Measurements from ENCODE around the gene ADGRL4.
"Not testable (repeated sequence)": the region's sequence is repeated elsewhere in the genome, so short reads cannot be mapped to it uniquely, and the experiment has no call there.

ADGRL4 gene

DNA sequence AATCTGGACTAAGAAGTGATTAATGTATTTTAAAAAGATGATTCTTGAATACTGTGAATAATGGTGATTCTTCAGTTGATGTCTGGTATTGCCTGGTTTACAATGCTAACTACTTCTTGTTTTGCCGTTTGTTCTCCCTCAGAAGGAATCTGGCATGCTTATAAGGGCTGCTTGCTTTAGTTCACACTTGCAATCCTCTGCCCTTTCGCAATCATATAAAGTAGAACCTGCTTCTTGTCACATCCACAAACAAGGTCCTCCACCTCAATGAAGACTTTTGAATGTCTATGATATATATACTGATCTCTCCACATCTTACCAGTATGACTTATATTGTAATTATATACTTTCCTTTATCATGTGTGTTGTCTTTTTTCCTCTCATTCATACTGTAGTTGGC, 92.6 kb downstream of the ADGRL4 start:
- DNase-seq = no peak

DNA sequence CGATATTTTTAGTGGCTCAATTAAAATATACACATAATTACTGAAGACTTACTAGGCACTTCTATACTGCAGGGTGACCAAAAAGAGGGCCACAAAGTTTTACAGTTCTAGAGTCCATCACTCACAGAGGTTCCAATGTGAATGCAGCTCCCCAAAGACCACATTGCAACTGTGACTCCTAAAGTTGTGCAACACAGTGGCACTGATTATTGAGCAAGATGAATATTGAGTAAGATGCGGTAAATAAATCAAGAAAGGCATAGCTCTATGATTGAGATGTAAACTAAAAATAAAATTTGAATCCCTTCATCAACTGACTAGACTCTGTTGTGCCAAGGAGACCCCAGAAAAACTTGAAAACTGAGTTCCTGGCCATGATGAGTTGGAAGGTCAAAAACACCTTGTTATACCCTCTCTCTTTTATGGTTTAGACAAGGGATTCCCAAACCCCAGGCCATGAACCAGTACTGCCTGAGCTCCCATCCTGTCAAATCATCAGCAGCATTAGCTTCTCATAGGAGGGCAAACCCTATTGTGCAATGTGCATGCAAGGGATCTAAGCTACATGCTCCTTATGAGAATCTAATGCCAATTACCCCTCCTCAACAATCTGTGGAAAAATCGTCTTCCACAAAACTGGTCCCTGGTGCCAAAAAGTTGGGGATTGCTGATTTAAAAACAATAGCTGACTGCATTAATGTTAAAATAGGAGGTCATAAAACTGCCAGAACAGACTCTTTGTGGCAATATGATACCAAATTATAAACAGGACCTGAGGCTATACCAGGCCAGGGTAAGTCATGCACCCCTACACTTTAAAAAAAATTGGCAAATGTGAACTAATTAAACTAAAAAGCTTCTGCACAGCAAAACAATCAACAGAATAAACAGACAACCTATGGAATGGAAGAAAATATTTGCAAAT, 94.3 kb downstream of the ADGRL4 start:
- DNase-seq = no peak

DNA sequence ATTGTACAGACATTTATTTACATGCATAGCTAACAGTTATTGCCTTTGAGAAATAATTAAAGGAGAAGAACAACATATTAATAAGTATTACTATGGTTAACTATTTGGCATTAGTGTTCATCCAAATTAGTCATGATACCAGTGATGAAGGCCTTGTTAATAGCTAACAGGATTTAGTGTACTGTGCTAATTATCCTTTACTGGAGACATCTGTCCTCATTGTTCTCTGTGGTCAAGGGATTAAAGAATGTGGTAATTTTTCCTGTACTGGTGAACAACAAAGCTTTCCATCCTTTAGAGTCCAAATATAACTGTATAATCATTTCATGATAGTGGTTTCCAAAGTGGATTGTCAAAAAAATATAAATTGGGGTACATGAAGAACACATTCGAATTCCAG, 103.9 kb downstream of the ADGRL4 start:
- DNase-seq = no peak

DNA sequence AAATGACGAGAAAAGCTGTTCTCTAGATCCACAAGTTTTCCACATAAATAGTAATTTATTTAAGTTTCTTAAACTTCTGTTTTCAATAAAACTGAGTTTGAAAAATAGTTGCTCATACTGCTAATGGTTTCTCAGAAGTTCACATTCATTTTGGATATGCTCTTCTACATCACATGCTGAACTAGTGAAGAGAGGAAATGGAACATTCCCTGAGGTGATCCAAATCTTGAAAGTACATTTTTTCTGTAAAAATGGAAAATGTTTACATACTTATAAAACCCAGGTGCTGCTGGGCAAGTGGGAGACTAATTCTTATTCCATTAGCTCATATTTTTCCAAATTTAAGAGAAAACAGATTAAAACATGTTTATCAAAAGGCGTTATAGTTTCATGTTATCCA, 111.7 kb downstream of the ADGRL4 start:
- DNase-seq = no peak

DNA sequence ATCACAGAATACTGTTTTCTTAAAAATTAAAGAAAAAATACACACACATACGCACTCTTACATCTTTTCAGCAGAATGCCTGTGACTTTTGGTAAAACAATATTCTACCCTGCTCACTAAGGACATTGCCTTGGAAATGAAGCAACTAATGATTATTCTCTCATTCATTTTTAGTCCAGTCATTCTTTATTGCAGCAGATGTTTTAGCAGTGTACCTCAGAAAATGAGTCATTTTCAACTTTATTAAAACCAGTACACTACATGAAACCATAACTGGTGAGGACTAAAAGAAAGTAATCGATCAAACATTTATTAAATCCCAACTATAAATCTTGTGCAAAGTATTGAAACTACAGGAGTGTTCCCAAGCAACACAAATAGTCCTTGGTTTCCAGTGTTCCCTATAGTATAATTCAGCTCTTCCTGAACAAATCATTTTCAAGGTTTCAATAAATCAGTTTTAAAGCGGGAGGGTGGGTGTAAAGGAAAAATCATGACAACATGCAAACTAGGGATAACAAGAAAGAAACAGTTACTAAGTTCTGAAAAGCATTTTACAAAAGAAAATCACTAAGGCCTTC, 114.2 kb downstream of the ADGRL4 start:
- no peak for DNase-seq

DNA sequence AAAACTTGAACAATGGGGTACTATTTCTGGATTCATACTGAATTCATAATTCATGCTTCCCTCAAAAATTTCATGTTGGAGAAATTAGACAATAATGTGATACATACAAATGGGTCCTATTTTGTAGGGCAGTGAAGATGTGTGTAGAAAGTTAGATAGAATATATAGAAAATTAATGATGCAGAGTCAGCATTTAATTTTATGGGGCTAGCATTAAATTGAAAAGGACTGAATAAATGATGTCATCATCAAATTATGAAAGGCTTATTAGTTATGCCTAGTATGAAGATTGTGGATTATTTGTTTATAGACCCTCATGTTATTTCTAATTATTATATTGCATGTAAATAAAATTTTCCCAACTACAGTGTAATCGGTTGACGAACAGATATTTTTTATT, 119.1 kb downstream of the ADGRL4 start:
- DNase-seq = no peak

DNA sequence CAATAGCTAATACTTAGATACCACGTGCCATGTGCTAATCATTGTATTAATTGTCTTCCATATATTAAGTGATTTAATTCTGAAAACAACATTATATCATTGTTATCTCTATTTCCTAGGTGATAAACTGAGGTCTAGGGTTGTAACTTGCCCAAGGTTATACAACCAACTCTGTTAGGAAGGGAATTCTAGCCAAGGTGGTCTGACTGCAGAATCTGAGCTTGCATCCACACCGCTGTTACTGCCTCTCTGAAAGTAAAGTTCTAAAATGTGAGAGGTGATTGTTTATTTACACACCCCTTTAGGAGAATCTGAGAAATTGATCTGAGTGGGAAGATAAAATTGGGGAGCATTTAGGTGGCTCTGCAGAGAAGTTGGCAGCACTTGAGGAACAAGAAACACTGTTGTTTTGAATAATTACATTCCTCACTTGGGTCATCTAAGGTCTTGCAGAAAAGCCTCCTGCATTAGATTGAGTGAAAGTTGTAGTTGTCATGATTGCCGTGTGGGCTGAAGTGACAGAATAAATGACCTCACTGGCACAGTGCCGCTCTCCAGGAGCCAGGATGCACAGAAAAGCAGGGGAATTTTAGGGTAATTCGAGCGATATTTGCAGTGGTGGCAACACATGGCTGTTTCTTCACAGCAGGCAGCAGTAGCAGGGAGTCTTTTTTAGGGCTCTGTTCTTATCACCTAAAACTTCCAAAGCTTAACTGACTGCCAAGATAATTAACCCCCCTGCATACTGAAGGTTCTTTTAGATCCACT, 121.7 kb downstream of the ADGRL4 start:
- no peak for DNase-seq

DNA sequence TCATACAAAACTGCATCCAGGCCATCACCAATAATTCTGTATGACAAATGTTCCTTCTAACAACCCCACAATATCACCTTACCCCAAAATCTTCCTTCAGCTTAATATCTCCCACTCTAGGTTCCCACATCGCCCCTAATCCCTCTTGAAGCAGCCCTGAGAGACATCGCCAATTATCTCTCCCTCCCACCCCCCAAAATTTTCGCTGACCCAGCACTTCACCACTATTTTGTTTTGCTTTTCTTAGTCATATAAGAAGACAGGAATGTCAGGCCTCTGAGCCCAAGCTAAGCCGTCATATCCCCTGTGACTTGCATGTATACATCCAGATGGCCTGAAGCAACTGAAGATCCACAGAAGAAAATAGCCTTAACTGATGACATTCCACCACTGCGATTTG, 126.3 kb downstream of the ADGRL4 start:
- DNase-seq = no peak

DNA sequence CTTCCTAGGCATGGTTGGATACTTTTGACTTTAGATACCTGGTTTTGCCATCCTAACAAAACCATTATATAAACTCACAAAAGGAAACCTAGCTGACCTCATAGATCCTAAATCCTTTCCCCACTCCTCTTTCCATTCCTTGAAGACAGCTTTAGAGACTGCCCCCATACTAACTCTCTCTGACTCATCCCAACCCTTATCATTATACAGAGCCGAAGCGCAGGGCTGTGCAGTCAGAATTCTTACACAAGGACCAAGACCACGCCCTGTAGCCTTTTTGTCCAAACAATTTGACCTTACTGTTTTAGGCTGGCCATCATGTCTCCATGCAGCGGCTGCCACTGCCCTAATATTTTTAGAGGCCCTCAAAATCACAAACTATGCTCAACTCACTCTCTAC, 130.5 kb downstream of the ADGRL4 start:
- not testable (repeated sequence) for DNase-seq

DNA sequence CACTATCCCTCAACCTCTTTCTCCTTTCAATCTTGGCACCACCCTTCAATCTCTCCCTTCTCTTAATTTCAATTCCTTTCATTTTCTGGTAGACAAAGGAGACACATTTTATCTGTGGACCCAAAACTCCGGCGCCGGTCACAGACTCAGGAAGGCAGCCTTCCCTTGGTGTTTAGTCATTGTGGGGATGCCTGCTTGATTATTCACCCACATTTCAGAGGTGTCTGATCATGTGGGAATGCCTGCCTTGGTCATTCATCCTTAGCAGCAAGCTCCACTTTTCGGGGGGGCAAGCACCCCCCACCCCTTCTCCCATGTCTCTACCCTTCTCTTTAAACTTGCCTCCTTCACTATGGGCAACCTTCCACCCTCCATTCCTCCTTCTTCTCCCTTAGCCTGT, 133.7 kb downstream of the ADGRL4 start:
- not testable (repeated sequence) for DNase-seq

DNA sequence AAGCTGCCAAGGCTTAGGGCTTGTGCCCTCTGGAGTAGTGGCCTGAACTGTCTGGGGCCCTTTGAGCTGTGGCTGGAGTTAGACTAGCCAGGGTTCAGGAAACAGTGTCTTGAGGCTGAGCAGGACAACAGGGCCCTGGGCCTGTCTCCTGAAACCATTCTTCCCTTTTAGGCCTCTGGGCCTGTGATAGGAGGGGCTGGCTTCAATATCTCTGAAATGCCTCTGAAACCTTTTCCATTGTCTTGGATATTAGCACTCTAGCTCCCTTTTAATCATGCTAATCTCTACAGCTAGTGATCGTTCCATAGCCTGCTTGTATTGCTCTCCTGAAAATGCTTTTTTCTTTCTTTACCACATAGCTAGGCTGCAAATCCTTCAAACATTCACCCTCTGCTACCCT, 135.3 kb downstream of the ADGRL4 start:
- DNase-seq = no peak

DNA sequence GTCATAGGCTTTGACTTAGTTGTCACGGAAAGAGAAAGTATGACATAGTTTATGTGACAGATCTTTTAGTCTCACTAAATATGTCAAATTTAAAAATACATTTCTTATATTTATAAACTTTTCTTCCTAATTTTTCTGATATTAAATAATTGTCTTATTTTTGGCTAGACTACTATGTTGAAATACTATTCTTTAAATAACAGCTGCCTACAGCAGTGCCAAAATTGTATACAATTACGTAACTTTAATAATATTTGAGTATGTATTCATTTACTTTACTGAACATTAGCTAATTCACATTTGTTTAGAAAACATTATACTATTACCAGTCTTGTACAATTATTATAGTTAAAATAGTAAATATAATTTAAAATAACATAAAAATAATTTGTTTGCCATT, 137.4 kb downstream of the ADGRL4 start:
- DNase-seq = no peak

DNA sequence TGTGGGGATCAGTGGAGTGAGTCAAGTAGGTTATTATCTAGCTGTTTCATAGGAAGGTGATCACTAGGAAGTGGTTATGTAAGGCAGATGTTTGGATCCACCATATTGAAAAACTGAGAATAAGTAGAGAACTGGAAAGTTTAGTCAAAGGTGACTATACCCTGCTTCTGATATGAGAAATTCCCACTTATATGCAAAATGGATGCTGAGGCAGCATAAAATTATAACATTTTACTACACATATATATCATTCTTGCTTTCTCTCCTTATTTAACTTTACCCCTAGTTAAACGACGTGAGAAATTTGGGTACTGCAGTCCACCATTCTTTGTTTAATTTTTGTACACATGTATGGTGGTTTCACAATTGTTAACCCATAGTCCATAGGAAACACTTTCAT, 142.4 kb downstream of the ADGRL4 start:
- no peak for DNase-seq

DNA sequence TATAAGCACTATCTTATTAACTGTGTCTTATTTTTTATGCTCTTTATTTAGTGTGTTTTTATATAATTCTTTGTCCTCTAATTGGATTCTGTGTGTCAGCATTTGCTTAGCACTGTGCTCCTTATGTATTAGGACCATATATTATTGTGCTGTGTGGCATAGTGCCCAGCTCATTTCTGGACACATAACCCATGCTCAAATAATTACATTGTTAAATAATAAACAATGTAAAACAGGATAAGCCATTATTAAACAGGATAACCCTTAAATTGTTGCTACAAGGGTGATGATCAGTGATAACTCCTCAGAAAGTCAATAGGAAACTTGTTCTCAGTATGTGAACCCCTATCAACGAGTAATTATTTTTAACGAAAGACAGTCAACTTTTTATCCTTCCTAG, 150.4 kb downstream of the ADGRL4 start:
- no peak for DNase-seq

DNA sequence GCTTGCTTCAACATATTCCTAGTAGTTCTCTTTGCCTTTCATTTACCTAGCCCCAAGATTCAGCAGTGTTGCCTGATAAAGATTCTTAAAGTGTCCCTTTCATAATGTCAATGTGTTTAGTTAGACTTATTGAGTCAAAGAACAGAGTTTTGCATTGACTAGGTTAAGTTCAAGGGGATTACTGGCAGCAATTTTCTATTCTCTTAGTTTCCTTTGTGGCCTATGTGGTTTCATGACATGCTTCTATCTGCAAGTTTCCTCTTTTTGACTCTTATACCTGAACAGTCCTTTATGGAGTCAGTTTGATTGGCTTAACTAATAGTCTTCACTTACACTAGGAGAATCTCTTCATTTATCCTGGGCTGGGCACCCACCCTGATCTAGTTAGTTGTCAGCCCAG, 151.3 kb downstream of the ADGRL4 start:
- DNase-seq = no peak

DNA sequence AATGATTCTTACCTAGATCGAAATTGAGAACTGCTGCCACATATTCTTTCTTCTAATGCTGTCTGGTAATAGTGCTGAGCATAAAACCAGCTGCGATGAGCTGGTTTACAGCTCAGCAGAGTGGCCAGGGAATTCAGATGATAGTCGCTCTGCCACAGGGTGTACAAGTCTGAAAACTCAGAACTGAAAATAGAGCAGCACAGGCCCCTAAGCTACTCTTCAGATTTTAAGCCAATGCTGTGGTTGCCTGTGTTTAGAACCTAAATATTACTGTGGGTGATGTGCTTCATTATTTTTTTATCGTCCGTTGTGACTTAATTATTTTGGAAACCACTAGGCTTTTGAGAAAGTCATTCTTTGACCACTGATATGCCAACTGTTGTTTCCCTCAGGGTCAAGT, 152.0 kb downstream of the ADGRL4 start:
- no peak for DNase-seq

DNA sequence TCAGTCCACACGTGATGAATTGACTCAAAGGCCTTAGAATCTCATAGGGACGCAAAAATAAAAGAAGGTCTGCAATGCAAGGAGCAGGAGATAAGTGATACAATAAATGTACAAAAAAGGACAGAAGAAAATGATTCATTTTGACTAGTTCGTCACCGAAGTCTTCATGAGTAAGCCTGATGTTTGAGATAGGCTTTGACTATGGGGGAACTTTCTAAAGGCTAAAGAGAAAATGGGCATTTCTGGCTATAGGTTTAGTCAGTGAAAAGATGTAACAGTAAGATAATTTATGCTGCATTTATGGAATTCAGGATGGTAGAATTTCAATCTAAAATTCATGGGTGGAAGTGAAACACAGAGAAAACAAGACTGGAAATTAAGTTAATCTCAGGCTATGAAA, 163.0 kb downstream of the ADGRL4 start:
- no peak for DNase-seq

DNA sequence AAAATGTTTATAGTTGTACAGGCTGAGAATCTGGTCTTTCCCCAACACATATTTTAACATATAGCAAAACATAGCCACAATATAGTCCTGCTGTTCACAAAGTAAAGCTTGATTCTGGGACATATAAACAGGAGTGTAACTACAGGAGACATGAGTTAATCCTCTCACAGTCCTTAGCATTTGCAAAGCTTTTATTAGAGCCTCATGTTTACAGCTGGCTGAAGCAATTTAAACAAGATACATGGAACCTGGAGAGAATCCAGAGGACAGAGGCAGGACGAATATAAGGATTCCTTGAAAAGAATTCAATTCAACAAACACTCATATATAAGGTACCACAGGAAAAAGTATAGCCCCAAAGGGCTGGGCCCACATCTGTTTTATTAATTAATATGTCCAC, 163.4 kb downstream of the ADGRL4 start:
- no peak for DNase-seq

DNA sequence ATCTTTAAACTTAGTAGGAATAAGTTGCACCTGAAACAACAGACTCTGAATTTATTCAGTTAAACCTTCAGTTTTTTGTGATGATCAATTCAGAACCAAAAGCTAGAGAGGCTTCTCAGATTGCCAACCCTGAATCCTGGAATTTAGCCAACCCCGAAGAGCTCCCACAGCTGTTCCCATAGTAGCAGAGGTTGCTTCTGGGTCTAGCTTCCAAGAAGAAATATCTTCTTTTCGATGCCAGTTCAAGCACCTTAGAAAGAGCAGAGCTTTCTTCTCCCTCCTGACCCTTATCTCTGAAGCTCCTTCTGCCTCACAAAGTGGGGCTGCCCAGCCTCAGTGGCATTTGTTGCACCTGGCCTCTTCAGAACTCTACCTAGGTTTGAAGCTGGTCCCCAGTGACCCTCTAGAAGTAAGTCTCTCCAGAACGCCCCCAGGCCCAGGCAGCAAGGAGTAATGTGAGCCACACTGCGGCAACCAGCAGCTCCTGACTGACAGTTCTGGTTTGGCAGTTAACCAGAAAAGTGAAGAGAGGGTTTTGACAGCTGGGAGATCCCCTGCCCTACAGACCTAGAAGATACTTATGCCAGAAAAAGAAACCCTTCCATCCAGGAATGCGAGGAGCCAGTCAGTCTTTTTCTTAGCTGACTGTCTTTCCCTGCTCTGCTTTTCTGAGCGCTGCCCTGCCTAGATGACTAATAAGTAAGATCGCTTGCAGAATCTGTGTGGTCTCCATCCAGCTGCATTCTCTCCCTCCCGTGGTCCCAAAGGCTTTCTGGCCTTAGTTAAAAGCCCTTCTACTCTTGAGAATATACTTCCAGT, 165.9 kb downstream of the ADGRL4 start:
- no peak for DNase-seq
